HCT116 (cell line): ENCODE results near the gene MEGF10. TPM values are rescaled to one million over a fixed set of nuclear protein-coding genes. Genes with fewer than 3 reads are reported as not detected.

ENCODE experiments used
- ATAC-seq: fragments of 200-7000 bp; cut with Tn5 transposase; 2 replicates; pipeline ENCODE4 v1.9.1; 2020; ENCODE audit warnings: mild to moderate bottlenecking, moderate library complexity
- BruUV-seq: library from RNA; stranded (reverse); fragments of 400-500 nt; replicated peaks from 2 replicates; lab custom pipeline; 2021; lab: Mats Ljungman, UMichigan
- CTCF ChIA-PET: fragments of 300-600 bp; sonication (Branson Sonifier 250); formaldehyde crosslinking; loops from one replicate; lab custom pipeline; 2021; ENCODE audit warnings: antibody characterized with exemption; lab: Charles Lee
- POLR2A ChIA-PET: fragments of 300-600, 350-600 bp; sonication (Branson Sonifier 250); formaldehyde crosslinking; loops from one replicate; lab custom pipeline; 2021; ENCODE audit warnings: antibody characterized with exemption; lab: Charles Lee
- RAD21 ChIA-PET, 2 experiments: fragments of 300-600 bp; sonication (Branson Sonifier 250); formaldehyde crosslinking; loops; one replicate each; lab custom pipeline; 2023; ENCODE audit warnings: low total read pairs in 2 of 2; ENCODE audit not compliant: uncharacterized antibody in 2 of 2, unreplicated experiment in 2 of 2, low non-redundant PET in 1 of 2; lab: Charles Lee
- DNase-seq: peaks from one replicate; pipeline ENCODE4 v3.0.0-alpha.2; 2010; ENCODE audit warnings: low read depth, low spot score
- H2AFZ ChIP-seq: fragments of 200-600 bp; shearing (Covaris generic), sonication (generic); 2 replicates; pipeline ENCODE4 v1.6.1; 2017; ENCODE audit warnings: low read depth, mixed run types, mixed read lengths, antibody characterized with exemption, low read length; ENCODE audit not compliant: poor library complexity, severe bottlenecking
- H3K27ac ChIP-seq: 2 replicates; pipeline ENCODE4 v1.5.1; 2012; ENCODE audit warnings: low read depth, low read length
- H3K27me3 ChIP-seq: fragments of 200-600 bp; sonication (generic); 2 replicates; pipeline ENCODE4 v1.6.1; 2016; ENCODE audit warnings: mixed run types, low read length, mixed read lengths; ENCODE audit not compliant: insufficient read depth
- H3K36me3 ChIP-seq, 2 experiments: fragments of 200-500 bp in 1 of 2; fragments of 200-600 bp in 1 of 2; sonication (Bioruptor generic) in 1 of 2; sonication (generic) in 1 of 2; 2 replicates each; pipeline versions ENCODE4 v1.5.1 to v1.6.1; 2014 to 2016; ENCODE audit warnings: low read length in 2 of 2, inconsistent platforms in 1 of 2, mixed read lengths in 1 of 2, mixed run types in 1 of 2; ENCODE audit not compliant: insufficient read depth in 2 of 2, control insufficient read depth in 1 of 2
- H3K4me1 ChIP-seq, 2 experiments: fragments of 200-600 bp in 1 of 2; sonication (generic) in 1 of 2; 2 replicates each; pipeline versions ENCODE4 v1.5.1 to v1.6.1; 2012 to 2017; ENCODE audit warnings: low read length in 2 of 2, inconsistent platforms in 1 of 2, mild to moderate bottlenecking in 1 of 2, mixed read lengths in 1 of 2, mixed run types in 1 of 2, moderate library complexity in 1 of 2; ENCODE audit not compliant: insufficient read depth in 2 of 2, control insufficient read depth in 1 of 2
- H3K4me2 ChIP-seq: fragments of 200-600 bp; sonication (generic); 2 replicates; pipeline ENCODE4 v1.6.1; 2017; ENCODE audit warnings: mixed run types, low read length, mixed read lengths
- H3K4me3 ChIP-seq, 2 experiments: fragments of 200-600 bp in 1 of 2; sonication (generic) in 1 of 2; replicated peaks in 1 of 2; 2 replicates each; pipeline ENCODE4 v1.5.1; 2011 to 2016; ENCODE audit warnings: low read length in 2 of 2, control low read depth in 1 of 2, low read depth in 1 of 2, mild to moderate bottlenecking in 1 of 2, mixed read lengths in 1 of 2, mixed run types in 1 of 2
- H3K79me2 ChIP-seq: fragments of 200-600 bp; sonication (generic); 2 replicates; pipeline ENCODE4 v1.6.1; 2017; ENCODE audit warnings: mild to moderate bottlenecking, mixed run types, low read length, moderate library complexity, mixed read lengths; ENCODE audit not compliant: insufficient read depth
- H3K9ac ChIP-seq: fragments of 200-600 bp; sonication (generic); 2 replicates; pipeline ENCODE4 v1.6.1; 2016; ENCODE audit warnings: low read length, mixed read lengths
- H3K9me2 ChIP-seq: fragments of 200-600 bp; sonication (generic), shearing (Covaris generic); 2 replicates; pipeline ENCODE4 v1.6.1; 2017; ENCODE audit warnings: mixed run types, mild to moderate bottlenecking, moderate library complexity; ENCODE audit not compliant: insufficient read depth
- H3K9me3 ChIP-seq, 2 experiments: fragments of 200-500 bp in 1 of 2; fragments of 200-600 bp in 1 of 2; sonication (Bioruptor generic) in 1 of 2; sonication (generic) in 1 of 2; 2 replicates each; pipeline ENCODE4 v1.6.1; 2014 to 2017; ENCODE audit warnings: low read length in 2 of 2, mixed read lengths in 2 of 2, inconsistent platforms in 1 of 2, low read depth in 1 of 2, mild to moderate bottlenecking in 1 of 2, mixed run types in 1 of 2, moderate library complexity in 1 of 2; ENCODE audit not compliant: control insufficient read depth in 1 of 2, insufficient read depth in 1 of 2
- H4K20me1 ChIP-seq: fragments of 200-600 bp; sonication (generic), shearing (Covaris generic); 2 replicates; pipeline ENCODE4 v1.6.1; 2017; ENCODE audit warnings: mixed run types, mild to moderate bottlenecking, moderate library complexity; ENCODE audit not compliant: insufficient read depth
- CBX3 ChIP-seq: IDR thresholded peaks from 2 replicates; pipeline ENCODE4 v1.6.1; 2012; ENCODE audit warnings: low read depth
- CTCF ChIP-seq, 3 experiments: fragments of 200-600 bp in 1 of 3; sonication (generic) in 1 of 3; IDR thresholded peaks in 2 of 3; conservative IDR thresholded peaks in 1 of 3; 2 replicates each; pipeline ENCODE4 v1.5.1; 2012 to 2017; ENCODE audit warnings: low read depth in 2 of 3, low read length in 2 of 3, antibody characterized with exemption in 1 of 3, borderline replicate concordance in 1 of 3, control low read depth in 1 of 3, mild to moderate bottlenecking in 1 of 3, mixed read lengths in 1 of 3, mixed run types in 1 of 3, moderate library complexity in 1 of 3; ENCODE audit not compliant: insufficient read depth in 1 of 3
- EGR1 ChIP-seq: IDR thresholded peaks from 2 replicates; pipeline ENCODE4 v1.6.1; 2012; ENCODE audit warnings: low read depth
- EZH2 ChIP-seq: fragments of 200-600 bp; sonication (generic); IDR thresholded peaks from 2 replicates; pipeline ENCODE4 v1.6.1; 2017; ENCODE audit warnings: antibody characterized with exemption, mixed run types
- JUND ChIP-seq: IDR thresholded peaks from 2 replicates; pipeline ENCODE4 v1.6.1; 2012
- MAX ChIP-seq: IDR thresholded peaks from 2 replicates; pipeline ENCODE4 v1.6.1; 2012
- POLR2A ChIP-seq: IDR thresholded peaks from 2 replicates; pipeline ENCODE4 v1.7.0; 2011; ENCODE audit warnings: borderline replicate concordance; ENCODE audit not compliant: insufficient read depth, insufficient read length; ENCODE audit errors: extremely low read depth
- RAD21 ChIP-seq: IDR thresholded peaks from 2 replicates; pipeline ENCODE4 v1.6.1; 2012; ENCODE audit warnings: low read depth, mild to moderate bottlenecking
- REST ChIP-seq: IDR thresholded peaks from 2 replicates; pipeline ENCODE4 v1.6.1; 2012; ENCODE audit warnings: low read depth
- SP1 ChIP-seq: IDR thresholded peaks from 2 replicates; pipeline ENCODE4 v1.6.1; 2012; ENCODE audit warnings: low read depth
- SRF ChIP-seq: IDR thresholded peaks from 2 replicates; pipeline ENCODE4 v1.6.1; 2012; ENCODE audit warnings: low read depth
- intact Hi-C: fragments of 100-400 bp; cut with micrococcal nuclease; formaldehyde crosslinking; loops from 2 replicates; pipeline ENCODE4 v1.10.0; 2022
- total RNA-seq: library from RNA; stranded (reverse); gene quantifications from one replicate; pipeline ENCODE4 v1.2.1, GENCODE V29; 2021; ENCODE audit not compliant: unreplicated experiment
- TF ChIP-seq, protein P1 (sequence below): IDR thresholded peaks from 2 replicates; pipeline ENCODE4 v1.6.1; 2012

MEGF10 gene
- total RNA-seq, 1 experiment from 2014 or later = 0.02 TPM

GRCh38 chr5:127444171-127444570, 153.6 kb downstream of the MEGF10 start:
- Histone ChIP-seq H4K20me1 (no peaks in the 10 kb centered on the region), H3K4me2 (no peak overlapping the region), H2AFZ (no peak overlapping the region), H3K9ac (no peak overlapping the region), H3K4me3 (no peak overlapping the region), H3K9me3 (no peaks in the 10 kb centered on the region), H3K27me3 (no peaks in the 10 kb centered on the region), H3K36me3 (no peaks in the 10 kb centered on the region), H3K79me2 (no peaks in the 10 kb centered on the region), H3K9me2 (no peaks in the 10 kb centered on the region), H3K4me1 (no peaks in the 10 kb centered on the region), H3K27ac (no peak overlapping the region)
- ChIA-PET POLR2A (no interaction called here), RAD21 (no interaction called here), CTCF (no interaction called here)
- no peak for DNase-seq
- no peak for TF ChIP-seq POLR2A
- no peak for TF ChIP-seq SP1
- TF ChIP-seq JUND = no peak
- no peak for TF ChIP-seq MAX
- no peak for TF ChIP-seq EGR1
- TF ChIP-seq, protein P1, sequence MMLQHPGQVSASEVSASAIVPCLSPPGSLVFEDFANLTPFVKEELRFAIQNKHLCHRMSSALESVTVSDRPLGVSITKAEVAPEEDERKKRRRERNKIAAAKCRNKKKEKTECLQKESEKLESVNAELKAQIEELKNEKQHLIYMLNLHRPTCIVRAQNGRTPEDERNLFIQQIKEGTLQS = no peak
- TF ChIP-seq EZH2 = no peak
- TF ChIP-seq SRF = no peak
- no peak for TF ChIP-seq REST
- TF ChIP-seq CTCF (IDR thresholded peaks at IDR 0.05 in 2 of 3, conservative IDR thresholded peaks at IDR 0.05 in 1 of 3; ENCODE audit: borderline replicate concordance in 1 of 3, insufficient read depth in 1 of 3, low read depth in 2 of 3, low read length in 2 of 3) = no peak
- no peak for TF ChIP-seq RAD21
- TF ChIP-seq CBX3 = no peak
- intact Hi-C loops = loop anchor here (5.0 kb wide), 2 partner anchors 607 to 787 kb away; no protein-coding TSS in a partner anchor
- no TSS peak for BruUV-seq
- ATAC-seq = no peak
